Spleen (tissue), 11 donors: ENCODE measurements around the gene CCDC92. TPM values are rescaled to one million over a fixed set of nuclear protein-coding genes. Genes with fewer than 3 reads are reported as not detected.

Source experiments
- DNase-seq: peaks from one replicate; pipeline ENCODE4 v3.0.0-alpha.2; 2020
- H3K27ac ChIP-seq, 8 donors: fragments of 200-600 bp; sonication (generic) in 7 of 8; 1 replicate in 4 of 8; 2 replicates in 4 of 8; pipeline versions ENCODE4 v1.5.0 to v1.8.0; 2016 to 2021; ENCODE audit warnings: inconsistent platforms in 4 of 8, mild to moderate bottlenecking in 4 of 8, moderate library complexity in 1 of 8
- H3K27me3 ChIP-seq, 7 donors: fragments of 200-600 bp; sonication (generic) in 6 of 7; replicated peaks in 1 of 7; 1 replicate in 4 of 7; 2 replicates in 3 of 7; pipeline versions ENCODE4 v1.5.0 to v1.8.0; 2016 to 2021; ENCODE audit warnings: inconsistent platforms in 3 of 7, mild to moderate bottlenecking in 1 of 7
- H3K36me3 ChIP-seq, 6 donors: fragments of 200-600 bp; sonication (generic) in 5 of 6; 1 replicate in 4 of 6; 2 replicates in 2 of 6; pipeline versions ENCODE4 v1.5.0 to v1.8.0; 2016 to 2021; ENCODE audit warnings: inconsistent platforms in 2 of 6
- H3K4me1 ChIP-seq, 6 donors: fragments of 200-600 bp; sonication (generic) in 5 of 6; 1 replicate in 3 of 6; 2 replicates in 3 of 6; pipeline versions ENCODE4 v1.5.0 to v1.8.0; 2016 to 2021; ENCODE audit warnings: inconsistent platforms in 3 of 6
- H3K4me3 ChIP-seq, 8 donors: fragments of 200-600 bp; sonication (generic) in 7 of 8; 1 replicate in 4 of 8; 2 replicates in 4 of 8; pipeline versions ENCODE4 v1.5.0 to v1.8.0; 2016 to 2021; ENCODE audit warnings: inconsistent platforms in 4 of 8, mild to moderate bottlenecking in 4 of 8, moderate library complexity in 2 of 8
- H3K9me3 ChIP-seq, 8 donors: fragments of 200-600 bp; sonication (generic) in 7 of 8; 1 replicate in 4 of 8; 2 replicates in 4 of 8; pipeline versions ENCODE4 v1.5.0 to v1.8.0; 2016 to 2021; ENCODE audit warnings: inconsistent platforms in 4 of 8
- CTCF ChIP-seq, 11 experiments: fragments of 200-600 bp in 7 of 11; fragments of 450-650 bp in 4 of 11; sonication (generic) in 4 of 11; IDR thresholded peaks in 8 of 11; conservative IDR thresholded peaks in 3 of 11; 1 replicate in 7 of 11; 2 replicates in 4 of 11; pipeline versions ENCODE4 v1.4.0 to v1.8.0; 2016 to 2021; ENCODE audit warnings: antibody characterized with exemption in 11 of 11, inconsistent platforms in 4 of 11, mild to moderate bottlenecking in 1 of 11
- POLR2A ChIP-seq, 3 donors: fragments of 450-650 bp; IDR thresholded peaks; one replicate each; pipeline ENCODE4 v1.5.1; 2017; ENCODE audit warnings: antibody characterized with exemption in 3 of 3, mild to moderate bottlenecking in 1 of 3
- POLR2AphosphoS5 ChIP-seq, 3 donors: sonication (generic); formaldehyde crosslinking; IDR thresholded peaks; one replicate each; pipeline ENCODE4 v1.5.1; 2017; ENCODE audit warnings: antibody characterized with exemption in 3 of 3
- WGBS, 5 donors: extraction: QIAGEN DNeasy Blood & Tissue Kit in 3 of 5; methylation state at CpG; one replicate each; pipeline versions ENCODE4 v1.1.5 to v1.1.7; 2013 to 2018; 5-methylcytosine and 5-hydroxymethylcytosine counted together
- intact Hi-C: fragments of 100-400 bp; cut with DNase I; formaldehyde crosslinking; loops from one replicate; pipeline ENCODE4 v1.15.0; 2023; ENCODE audit warnings: low total_unique reads
- polyA plus RNA-seq, 3 donors: library from polyadenylated mRNA; stranded (reverse); fragments of 200-250 nt; gene quantifications; one replicate each; pipeline ENCODE4 v1.2.1, GENCODE V29; 2013
- total RNA-seq, 7 donors: library from RNA; depleted of rRNA in 3 of 7; stranded (reverse); fragments of >200 nt in 3 of 7; fragmentation: NEBNext Ultra II Directional in 4 of 7; extraction: Animal tissue kit (Norgen Biotek cat#: 25700) in 4 of 7; gene quantifications; one replicate each; pipeline versions ENCODE4 v1.1.0 to v1.2.1, GENCODE V29; 2016 to 2021
- donor health status: healthy with polysubstance abuse.
- donor health status: DM: no; HTN: no; CAD: no; lungs with moderate emphysema.
- donor health status: DM: no; HTN: no; CAD: no.
- donor health status: Bipolar disorder and iron deficiency.
- donor health status: healthy.
- donor health status: DM: no; HTN: no; CAD: no.
- donor health status: DM: yes; HTN: yes; CAD: no.

The CCDC92 gene
- total and polyA plus RNA-seq, 10 donors, result 16.0 to 36.7 (median 27.8) TPM

GRCh38 chr12:123910057-123910456 lies 62.6 kb downstream of the CCDC92 start:
- Histone ChIP-seq H3K9me3 (no peaks in the 10 kb centered on the region), H3K4me1 (peaks cover 0 to 7% (median 3%) of the 10 kb centered on the region in 6 donors), H3K4me3 (no peak overlapping the region), H3K27me3 (peaks cover 0 to 3% (median 0%) of the 10 kb centered on the region in 7 donors), H3K36me3 (no peaks in the 10 kb centered on the region), H3K27ac (no peak overlapping the region)
- WGBS, 5 donors, result 79 to 88% (median 87%) methylated on average over 8 of the region's 8 CpGs
- peak; percentile 50 for DNase-seq
- no peak for TF ChIP-seq POLR2AphosphoS5 (IDR thresholded peaks at IDR 0.05)
- no peak for TF ChIP-seq POLR2A (IDR thresholded peaks at IDR 0.05)
- no peak for TF ChIP-seq CTCF (IDR thresholded peaks at IDR 0.05 in 8 of 11, conservative IDR thresholded peaks at IDR 0.05 in 3 of 11)
- intact Hi-C loops, result no loop called here

- 75 to 82% (median 78%) methylated on average over 36 to 37 of the region's 37 CpGs for WGBS, 5 donors
- H3K27ac ChIP-seq, result peak overlapping the region in 1 of 8 donors; percentile 59
- H3K36me3 ChIP-seq, result no peaks in the 10 kb centered on the region
- no peak for TF ChIP-seq CTCF (IDR thresholded peaks at IDR 0.05 in 8 of 11, conservative IDR thresholded peaks at IDR 0.05 in 3 of 11)
- TF ChIP-seq POLR2AphosphoS5 (IDR thresholded peaks at IDR 0.05), result no peak
- TF ChIP-seq POLR2A (IDR thresholded peaks at IDR 0.05), result no peak
- no peak overlapping the region for H3K4me3 ChIP-seq
- peak; percentile 63 for DNase-seq
- H3K9me3 ChIP-seq, result no peaks in the 10 kb centered on the region
- intact Hi-C loops, result no loop called here
- H3K4me1 ChIP-seq, result peaks cover 0 to 7% (median 3%) of the 10 kb centered on the region in 6 donors
- H3K27me3 ChIP-seq, result no peaks in the 10 kb centered on the region
These were observed 63.5 kb downstream of the CCDC92 start for GRCh38 chr12:123908884-123909725.

GRCh38 chr12:123907726-123908476 lies 64.7 kb downstream of the CCDC92 start:
- peak; percentile 64 for DNase-seq
- peak overlapping the region in 4 of 8 donors; percentile 23 to 59 (median 43) for H3K27ac ChIP-seq
- TF ChIP-seq POLR2AphosphoS5 (IDR thresholded peaks at IDR 0.05), result no peak
- TF ChIP-seq CTCF (IDR thresholded peaks at IDR 0.05 in 8 of 11, conservative IDR thresholded peaks at IDR 0.05 in 3 of 11), result no peak
- no peak for TF ChIP-seq POLR2A (IDR thresholded peaks at IDR 0.05)
- peaks cover 0 to 7% (median 3%) of the 10 kb centered on the region in 6 donors for H3K4me1 ChIP-seq
- H3K9me3 ChIP-seq, result no peaks in the 10 kb centered on the region
- H3K4me3 ChIP-seq, result no peak overlapping the region
- H3K27me3 ChIP-seq, result peaks cover 0 to 7% (median 0%) of the 10 kb centered on the region in 7 donors
- 70 to 86% (median 76%) methylated on average over 12 of the region's 12 CpGs for WGBS, 5 donors
- no peaks in the 10 kb centered on the region for H3K36me3 ChIP-seq
- intact Hi-C loops, result no loop called here
